Endothelial cell of umbilical vein (primary cell): ENCODE results near the gene ABCA1. TPM values are rescaled to one million over a fixed set of nuclear protein-coding genes. Genes with fewer than 3 reads are reported as not detected.

ENCODE experiments used
- BruUV-seq: library from RNA; stranded (reverse); fragments of 400-500 nt; replicated peaks from 2 replicates; lab custom pipeline; 2021; lab: Mats Ljungman, UMichigan
- CTCF ChIA-PET: fragments of 300-600, 350-600 bp; sonication (Branson Sonifier 250); formaldehyde crosslinking; loops from one replicate; lab custom pipeline; 2021; ENCODE audit warnings: antibody characterized with exemption, inconsistent platforms; lab: Charles Lee
- POLR2A ChIA-PET: fragments of 300-600, 350-600 bp; sonication (Branson Sonifier 250); formaldehyde crosslinking; loops from one replicate; lab custom pipeline; 2021; ENCODE audit warnings: antibody characterized with exemption, inconsistent platforms; lab: Charles Lee
- DNase-seq: peaks from one replicate; pipeline ENCODE4 v3.0.0-alpha.2; 2011; ENCODE audit warnings: low read depth, low spot score
- FAIRE-seq: peaks from 2 replicates; lab custom pipeline; 2011; peaks lifted over from hg19 to GRCh38; lab: Jason Lieb, UNC
- H2AFZ ChIP-seq: 2 replicates; pipeline ENCODE4 v1.6.0; 2012; ENCODE audit warnings: low read depth, low read length, control low read depth, inconsistent platforms
- H3K27ac ChIP-seq: 2 replicates; pipeline ENCODE4 v1.5.1; 2011; ENCODE audit warnings: low read depth, mild to moderate bottlenecking, control low read depth, low read length, moderate library complexity; ENCODE audit not compliant: insufficient read depth
- H3K27me3 ChIP-seq, 2 experiments: 2 replicates each; pipeline versions ENCODE4 v1.6.0 to v1.6.1; 2011; ENCODE audit warnings: low read length in 2 of 2, mixed read lengths in 1 of 2; ENCODE audit not compliant: control insufficient read depth in 2 of 2, insufficient read depth in 2 of 2
- H3K36me3 ChIP-seq, 2 experiments: 2 replicates in 1 of 2; 3 replicates in 1 of 2; pipeline ENCODE4 v1.5.1; 2011; ENCODE audit warnings: low read length in 2 of 2, mild to moderate bottlenecking in 1 of 2, moderate library complexity in 1 of 2; ENCODE audit not compliant: control insufficient read depth in 2 of 2, insufficient read depth in 2 of 2; ENCODE audit errors: extremely low read depth in 1 of 2
- H3K4me1 ChIP-seq: 3 replicates; pipeline ENCODE4 v1.5.1; 2011; ENCODE audit warnings: mild to moderate bottlenecking, low read length; ENCODE audit not compliant: control insufficient read depth, insufficient read depth; ENCODE audit errors: extremely low read depth
- H3K4me2 ChIP-seq: 2 replicates; pipeline ENCODE4 v1.6.1; 2011; ENCODE audit warnings: low read length, control low read depth, mixed read lengths; ENCODE audit not compliant: insufficient read depth
- H3K4me3 ChIP-seq, 3 experiments: fragments of 200-600 bp in 1 of 3; sonication (generic), shearing (Covaris generic) in 1 of 3; replicated peaks in 1 of 3; 2 replicates each; pipeline ENCODE4 v1.5.1; 2011 to 2016; ENCODE audit warnings: control low read depth in 3 of 3, low read length in 3 of 3, mild to moderate bottlenecking in 2 of 3, inconsistent platforms in 1 of 3, low read depth in 1 of 3, moderate library complexity in 1 of 3; ENCODE audit not compliant: insufficient read depth in 1 of 3
- H3K79me2 ChIP-seq: 2 replicates; pipeline ENCODE4 v1.6.0; 2012; ENCODE audit warnings: low read length, inconsistent platforms; ENCODE audit not compliant: control insufficient read depth, insufficient read depth
- H3K9ac ChIP-seq: replicated peaks from 2 replicates; pipeline ENCODE3; 2011; ENCODE audit warnings: low read length, control low read depth; ENCODE audit not compliant: insufficient read depth; ENCODE audit errors: extremely low read depth
- H3K9me1 ChIP-seq: replicated peaks from 3 replicates; pipeline ENCODE4 v1.6.0; 2011; ENCODE audit warnings: mild to moderate bottlenecking, low read length; ENCODE audit not compliant: control insufficient read depth, insufficient read depth; ENCODE audit errors: extremely low read depth
- H3K9me3 ChIP-seq: replicated peaks from 2 replicates; pipeline ENCODE4 v1.5.1; 2012; ENCODE audit warnings: low read length, inconsistent platforms; ENCODE audit not compliant: control insufficient read depth, insufficient read depth
- H4K20me1 ChIP-seq: replicated peaks from 2 replicates; pipeline ENCODE3; 2011; ENCODE audit warnings: mild to moderate bottlenecking, low read length; ENCODE audit not compliant: control insufficient read depth, insufficient read depth; ENCODE audit errors: extremely low read depth
- CTCF ChIP-seq, 2 donors: IDR thresholded peaks; 1 replicate in 1 of 2; 2 replicates in 1 of 2; pipeline ENCODE4 v1.5.1; 2011; ENCODE audit warnings: low read length in 2 of 2, mild to moderate bottlenecking in 2 of 2, moderate library complexity in 2 of 2, control low read depth in 1 of 2, inconsistent platforms in 1 of 2, low read depth in 1 of 2; ENCODE audit not compliant: insufficient read depth in 1 of 2; ENCODE audit errors: extremely low read depth in 1 of 2
- EZH2 ChIP-seq: IDR thresholded peaks from 2 replicates; pipeline ENCODE4 v1.6.1; 2012; ENCODE audit warnings: borderline replicate concordance, low read depth, mild to moderate bottlenecking, moderate library complexity, low read length, inconsistent platforms; ENCODE audit not compliant: severe bottlenecking
- FOS ChIP-seq: IDR thresholded peaks from 2 replicates; pipeline ENCODE4 v1.6.1; 2011; ENCODE audit warnings: mild to moderate bottlenecking, low read length, moderate library complexity, borderline replicate concordance; ENCODE audit not compliant: insufficient read depth
- GATA2 ChIP-seq: IDR thresholded peaks from 2 replicates; pipeline ENCODE4 v1.7.0; 2011; ENCODE audit warnings: low read depth, mild to moderate bottlenecking, moderate library complexity, mixed read lengths, low read length; ENCODE audit not compliant: insufficient read length, insufficient read depth
- JUN ChIP-seq: IDR thresholded peaks from 2 replicates; pipeline ENCODE4 v1.6.1; 2011; ENCODE audit warnings: borderline replicate concordance, low read depth; ENCODE audit not compliant: insufficient read length, insufficient read depth
- MAX ChIP-seq: IDR thresholded peaks from 2 replicates; pipeline ENCODE4 v1.6.1; 2011; ENCODE audit not compliant: insufficient read depth, insufficient read length
- MYC ChIP-seq: IDR thresholded peaks from one replicate; pipeline ENCODE4 v1.6.1; 2011; ENCODE audit warnings: mild to moderate bottlenecking, low read depth, low read length
- POLR2A ChIP-seq: IDR thresholded peaks from 2 replicates; pipeline ENCODE4 v1.6.1; 2012; ENCODE audit warnings: low read depth, mild to moderate bottlenecking, control low read depth, low read length
- POLR2AphosphoS5 ChIP-seq: IDR thresholded peaks from 2 replicates; pipeline ENCODE4 v1.6.1; 2012; ENCODE audit warnings: low read depth, mild to moderate bottlenecking, control low read depth, low read length, moderate library complexity; ENCODE audit not compliant: insufficient read depth
- dilution Hi-C: fragments of 300-500 bp; cut with MboI; formaldehyde crosslinking; loops from one replicate; pipeline ENCODE4 v1.15.0; 2019; ENCODE audit warnings: low sequenced_read_pairs; ENCODE audit not compliant: extremely low pct_ligation_motif_present
- intact Hi-C: fragments of 100-400 bp; cut with micrococcal nuclease; formaldehyde crosslinking; loops from one replicate; pipeline ENCODE4 v1.10.0; 2022
- polyA plus RNA-seq, 4 experiments: library from polyadenylated mRNA; depleted of rRNA in 3 of 4; stranded (reverse) in 3 of 4; unstranded in 1 of 4; fragments of >200 nt; gene quantifications; 2 replicates each; pipeline versions ENCODE4 v1.2.1 to v1.2.3, GENCODE V29; 2011 to 2012; ENCODE audit warnings: missing spikeins in 1 of 4
- total RNA-seq: library from RNA; stranded (reverse); gene quantifications from 2 replicates; pipeline ENCODE4 v1.2.3, GENCODE V29; 2021

The ABCA1 gene
- total and polyA plus RNA-seq, 2 donors (not counting 3 experiments of a cell fraction or from before 2014, with no cell fraction given), result 2.4 to 9.8 TPM

- no peak overlapping the region for H3K4me3 ChIP-seq
- H3K9me1 ChIP-seq, result no peaks in the 10 kb centered on the region
- H3K4me1 ChIP-seq, result no peaks in the 10 kb centered on the region
- no peak overlapping the region for H3K9ac ChIP-seq
- peak; percentile 18 for FAIRE-seq
- intact Hi-C loops (no loop called here), dilution Hi-C loops (no loop called here)
- no peaks in the 10 kb centered on the region for H3K36me3 ChIP-seq
- H3K9me3 ChIP-seq, result no peaks in the 10 kb centered on the region
- no peaks in the 10 kb centered on the region for H3K79me2 ChIP-seq
- ChIA-PET CTCF (interaction anchor here (0.7 to 2.1 kb wide), 7 partner anchors 10 to 40 kb away, joined by 3 to 12 read pairs (median 4); no protein-coding TSS in a partner anchor), POLR2A (no interaction called here)
- no peak overlapping the region for H3K4me2 ChIP-seq
- no TSS peak for BruUV-seq
- no peak for DNase-seq
- H3K27me3 ChIP-seq, result no peaks in the 10 kb centered on the region
- H2AFZ ChIP-seq, result no peak overlapping the region
- no peak for TF ChIP-seq JUN
- TF ChIP-seq CTCF (IDR thresholded peaks at IDR 0.05; ENCODE audit: extremely low read depth in 1 of 2, insufficient read depth in 1 of 2, low read depth in 1 of 2, low read length in 2 of 2), result no peak
- TF ChIP-seq MAX, result no peak
- TF ChIP-seq EZH2, result no peak
- TF ChIP-seq GATA2, result no peak
- no peak for TF ChIP-seq POLR2AphosphoS5
- TF ChIP-seq MYC, result no peak
- no peak for TF ChIP-seq POLR2A
- TF ChIP-seq FOS, result no peak
- no peaks in the 10 kb centered on the region for H4K20me1 ChIP-seq
- no peak overlapping the region for H3K27ac ChIP-seq
Observed at GRCh38 chr9:104892701-104893100, 35.3 kb downstream of the ABCA1 start.
